ENCODE results near the gene ASAP2.

ASAP2 gene

GRCh38 chr2:9423922-9424272 lies 217.3 kb downstream of the ASAP2 start:
- Histone ChIP-seq H3K9me3 (ENCODE audit: severe bottlenecking) (no peaks in the 10 kb centered on the region), H3K27me3 (ENCODE audit: insufficient read depth, low read depth, severe bottlenecking) (no peaks in the 10 kb centered on the region), H3K4me3 (ENCODE audit: low read depth, low read length) (peak overlapping the region; percentile 98), H3K27ac (peak overlapping the region; percentile 89), H3K36me3 (peaks cover 12% of the 10 kb centered on the region)
- TF ChIP-seq CTCF (IDR thresholded peaks at IDR 0.05; ENCODE audit: low read depth, low read length), result no peak
- peak; percentile 29 for DNase-seq

GRCh38 chr2:9424447-9425164 lies 218.0 kb downstream of the ASAP2 start:
- Histone ChIP-seq H3K27me3 (ENCODE audit: insufficient read depth, low read depth, severe bottlenecking) (no peaks in the 10 kb centered on the region), H3K36me3 (peaks cover 19% of the 10 kb centered on the region), H3K27ac (no peak overlapping the region; the same call in 1 of the 2 replicates), H3K9me3 (ENCODE audit: severe bottlenecking) (no peaks in the 10 kb centered on the region), H3K4me3 (ENCODE audit: low read depth, low read length) (peak overlapping the region; percentile 98)
- no peak for TF ChIP-seq CTCF (IDR thresholded peaks at IDR 0.05; ENCODE audit: low read depth, low read length)
- DNase-seq, result no peak

- no peak for DNase-seq
- no peak overlapping the region for H3K27ac ChIP-seq
- H3K4me3 ChIP-seq (ENCODE audit: low read depth, low read length), result no peak overlapping the region
- TF ChIP-seq CTCF (IDR thresholded peaks at IDR 0.05; ENCODE audit: low read depth, low read length), result no peak
- H3K36me3 ChIP-seq, result peaks cover 58% of the 10 kb centered on the region
- no peaks in the 10 kb centered on the region for H3K9me3 ChIP-seq (ENCODE audit: severe bottlenecking)
- no peaks in the 10 kb centered on the region for H3K27me3 ChIP-seq (ENCODE audit: insufficient read depth, low read depth, severe bottlenecking)
These were observed 222.5 kb downstream of the ASAP2 start for GRCh38 chr2:9428965-9429577.

- Histone ChIP-seq H3K27ac (no peak overlapping the region), H3K36me3 (peaks cover 65% of the 10 kb centered on the region), H3K9me3 (ENCODE audit: severe bottlenecking) (no peaks in the 10 kb centered on the region), H3K4me3 (ENCODE audit: low read depth, low read length) (no peak overlapping the region), H3K27me3 (ENCODE audit: insufficient read depth, low read depth, severe bottlenecking) (no peaks in the 10 kb centered on the region)
- no peak for DNase-seq
- no peak for TF ChIP-seq CTCF (IDR thresholded peaks at IDR 0.05; ENCODE audit: low read depth, low read length)
These were observed 224.0 kb downstream of the ASAP2 start for GRCh38 chr2:9430316-9431293.

GRCh38 chr2:9434489-9434888 lies 227.9 kb downstream of the ASAP2 start:
- H3K36me3 ChIP-seq, result peaks cover 87% of the 10 kb centered on the region
- no peak for DNase-seq
- no peak overlapping the region for H3K27ac ChIP-seq

More at GRCh38 chr2:9434489-9434888, 227.9 kb downstream of the ASAP2 start:
- no peak for TF ChIP-seq CTCF (IDR thresholded peaks at IDR 0.05; ENCODE audit: low read depth, low read length)
- Histone ChIP-seq H3K27me3 (ENCODE audit: insufficient read depth, low read depth, severe bottlenecking) (no peaks in the 10 kb centered on the region), H3K9me3 (ENCODE audit: severe bottlenecking) (no peaks in the 10 kb centered on the region), H3K4me3 (ENCODE audit: low read depth, low read length) (no peak overlapping the region)
